HEK293 (cell line): ENCODE results near the gene NEK1.

Experiments
- BCL11A ChIP-seq: fragments of 450-650 bp; formaldehyde crosslinking; IDR thresholded peaks from 2 replicates; pipeline ENCODE4 v1.5.1; 2016; ENCODE audit warnings: low read depth, missing biosample characterization, missing genetic modification characterization
- YY1 ChIP-seq: fragments of 450-650 bp; formaldehyde crosslinking; IDR thresholded peaks from 2 replicates; pipeline ENCODE4 v1.5.1; 2018; ENCODE audit warnings: missing biosample characterization, missing genetic modification characterization
- ZNF10 ChIP-seq: fragments of 450-650 bp; formaldehyde crosslinking; IDR thresholded peaks from 2 replicates; pipeline ENCODE4 v1.5.1; 2017; ENCODE audit warnings: missing biosample characterization, missing genetic modification characterization
- ZNF121 ChIP-seq: fragments of 450-650 bp; formaldehyde crosslinking; IDR thresholded peaks from 2 replicates; pipeline ENCODE4 v1.5.1; 2016; ENCODE audit warnings: missing biosample characterization, missing genetic modification characterization
- ZNF513 ChIP-seq: fragments of 450-650 bp; IDR thresholded peaks from 2 replicates; pipeline ENCODE4 v1.5.1; 2018; ENCODE audit warnings: missing biosample characterization, missing genetic modification characterization
- ZNF654 ChIP-seq: fragments of 450-650 bp; formaldehyde crosslinking; IDR thresholded peaks from 2 replicates; pipeline ENCODE4 v1.5.1; 2016; ENCODE audit warnings: low read depth, missing biosample characterization, missing genetic modification characterization
- ZSCAN30 ChIP-seq: fragments of 450-650 bp; IDR thresholded peaks from 2 replicates; pipeline ENCODE4 v1.5.1; 2018; ENCODE audit warnings: missing biosample characterization, mild to moderate bottlenecking, missing genetic modification characterization, moderate library complexity
- TF ChIP-seq, protein P1 (sequence below): fragments of 450-650 bp; formaldehyde crosslinking; IDR thresholded peaks from 2 replicates; pipeline ENCODE4 v1.5.1; 2016; ENCODE audit warnings: missing biosample characterization, missing genetic modification characterization

DNA sequence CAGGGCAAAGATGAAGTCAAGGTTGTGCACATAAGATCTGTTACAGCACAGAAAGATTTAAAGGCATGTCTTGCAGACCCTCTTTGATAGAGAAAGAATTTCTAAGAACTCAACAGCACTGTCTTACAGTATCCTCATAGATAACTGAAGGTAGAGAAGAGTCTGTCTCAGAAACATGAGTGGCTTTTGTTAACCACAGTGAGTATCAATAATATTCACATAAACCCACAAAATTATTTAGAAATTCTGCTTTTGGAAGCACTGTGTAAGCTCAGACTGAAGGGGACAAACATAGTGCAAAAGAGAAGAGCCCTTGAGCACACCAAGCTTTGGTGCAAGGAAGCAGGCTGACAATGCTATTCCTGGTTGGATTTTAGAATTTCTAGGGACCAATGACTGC, 175.6 kb downstream of the NEK1 start:
- TF ChIP-seq BCL11A (tag by site-specific recombination) (no peak), ZSCAN30 (no peak), ZNF10 (tag by site-specific recombination) (no peak), ZNF654 (tag by site-specific recombination) (no peak), YY1 (no peak), ZNF513 (no peak), ZNF121 (tag by site-specific recombination) (no peak)
- TF ChIP-seq, protein P1, sequence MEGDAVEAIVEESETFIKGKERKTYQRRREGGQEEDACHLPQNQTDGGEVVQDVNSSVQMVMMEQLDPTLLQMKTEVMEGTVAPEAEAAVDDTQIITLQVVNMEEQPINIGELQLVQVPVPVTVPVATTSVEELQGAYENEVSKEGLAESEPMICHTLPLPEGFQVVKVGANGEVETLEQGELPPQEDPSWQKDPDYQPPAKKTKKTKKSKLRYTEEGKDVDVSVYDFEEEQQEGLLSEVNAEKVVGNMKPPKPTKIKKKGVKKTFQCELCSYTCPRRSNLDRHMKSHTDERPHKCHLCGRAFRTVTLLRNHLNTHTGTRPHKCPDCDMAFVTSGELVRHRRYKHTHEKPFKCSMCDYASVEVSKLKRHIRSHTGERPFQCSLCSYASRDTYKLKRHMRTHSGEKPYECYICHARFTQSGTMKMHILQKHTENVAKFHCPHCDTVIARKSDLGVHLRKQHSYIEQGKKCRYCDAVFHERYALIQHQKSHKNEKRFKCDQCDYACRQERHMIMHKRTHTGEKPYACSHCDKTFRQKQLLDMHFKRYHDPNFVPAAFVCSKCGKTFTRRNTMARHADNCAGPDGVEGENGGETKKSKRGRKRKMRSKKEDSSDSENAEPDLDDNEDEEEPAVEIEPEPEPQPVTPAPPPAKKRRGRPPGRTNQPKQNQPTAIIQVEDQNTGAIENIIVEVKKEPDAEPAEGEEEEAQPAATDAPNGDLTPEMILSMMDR (tag by site-specific recombination), result no peak
